Cardiac fibroblast (primary cell): ENCODE results near the gene KIRREL1.
A peak's percentile ranks its signal among the peaks of the same experiment; 100 is the strongest.

Experiments
- DNase-seq, 2 donors: peaks; one replicate each; pipeline versions ENCODE4 v3.0.0 to v3.0.0-alpha.2; 2010; ENCODE audit warnings: low read depth in 2 of 2
- H3K4me3 ChIP-seq, 2 donors: replicated peaks in 1 of 2; 1 replicate in 1 of 2; 2 replicates in 1 of 2; pipeline ENCODE4 v1.5.1; 2011; ENCODE audit warnings: low read depth in 2 of 2, low read length in 2 of 2, mild to moderate bottlenecking in 2 of 2, moderate library complexity in 1 of 2
- CTCF ChIP-seq: IDR thresholded peaks from one replicate; pipeline ENCODE4 v1.5.1; 2011; ENCODE audit warnings: low read depth, mild to moderate bottlenecking, low read length, inconsistent platforms

Gene KIRREL1

GRCh38 chr1:158055854-158056253 is 62.4 kb downstream of the KIRREL1 start:
- no peak for DNase-seq
- H3K4me3 ChIP-seq, result no peak overlapping the region
- TF ChIP-seq CTCF, result no peak

GRCh38 chr1:158056498-158056897 is 63.1 kb downstream of the KIRREL1 start:
- no peak for TF ChIP-seq CTCF
- H3K4me3 ChIP-seq, result no peak overlapping the region
- no peak for DNase-seq

GRCh38 chr1:158058237-158058985 is 65.0 kb downstream of the KIRREL1 start:
- H3K4me3 ChIP-seq, result no peak overlapping the region
- TF ChIP-seq CTCF, result no peak
- no peak for DNase-seq

GRCh38 chr1:158059984-158060383 is 66.5 kb downstream of the KIRREL1 start:
- H3K4me3 ChIP-seq, result no peak overlapping the region
- no peak for DNase-seq
- no peak for TF ChIP-seq CTCF

- no peak for DNase-seq
- TF ChIP-seq CTCF, result no peak
- H3K4me3 ChIP-seq, result no peak overlapping the region
Measured at GRCh38 chr1:158062174-158062573, 68.7 kb downstream of the KIRREL1 start.

GRCh38 chr1:158067662-158068061 is 74.2 kb downstream of the KIRREL1 start:
- TF ChIP-seq CTCF, result no peak
- peak; percentile 46 to 77 for DNase-seq
- H3K4me3 ChIP-seq, result no peak overlapping the region

GRCh38 chr1:158068918-158069317 is 75.5 kb downstream of the KIRREL1 start:
- DNase-seq, result no peak
- no peak overlapping the region for H3K4me3 ChIP-seq
- TF ChIP-seq CTCF, result no peak
